Measurements from ENCODE around the gene CCDC157. TPM values are rescaled to one million over a fixed set of nuclear protein-coding genes. Genes with fewer than 3 reads are reported as not detected.

Gene CCDC157
- total and polyA plus RNA-seq, 11 donors = 0.42 to 1.7 (median 1.1) TPM

DNA sequence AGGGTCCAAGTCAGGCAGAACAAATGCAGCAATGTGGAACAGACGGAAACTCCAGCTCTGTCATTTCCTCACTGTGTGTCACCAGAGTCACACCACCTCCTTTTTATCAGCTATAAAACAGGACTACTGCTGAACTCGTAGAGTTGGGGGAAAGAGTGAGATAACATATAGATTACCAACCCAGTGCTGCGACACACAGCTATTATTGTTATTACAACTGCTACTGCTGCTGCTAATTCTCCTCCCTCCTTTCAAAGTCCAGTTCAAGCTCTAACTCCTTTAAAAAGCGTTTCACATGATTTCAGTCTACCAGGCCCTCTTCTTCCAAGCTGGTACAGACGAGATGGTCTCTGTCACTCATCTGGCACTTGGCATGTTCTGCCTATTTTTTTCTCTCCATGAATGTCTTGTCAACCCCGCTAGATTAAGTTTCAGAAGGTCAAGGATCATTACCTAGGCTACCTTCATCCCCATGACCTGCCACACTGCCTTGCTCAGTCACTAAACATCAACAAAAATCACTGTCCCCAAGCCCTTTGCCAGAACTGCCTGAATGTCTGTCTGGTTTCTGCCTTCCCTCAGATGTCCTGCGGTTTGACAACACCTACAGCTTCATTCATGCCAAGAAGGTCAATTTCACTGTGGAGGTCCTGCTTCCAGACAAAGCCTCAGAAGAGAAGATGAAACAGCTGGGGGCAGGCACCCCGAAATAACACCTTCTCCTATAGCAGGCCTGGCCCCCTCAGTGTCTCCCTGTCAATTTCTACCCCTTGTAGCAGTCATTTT lies 65.1 kb downstream of the CCDC157 start:
- intact Hi-C loops (cut with DNase I) = loop anchor here in 3 of 10 donors (10.0 kb wide), 2 partner anchors 163 to 183 kb away; partner anchors contain the start of gene TCN2 (in 2 of the 3)
- peak overlapping the region in 10 of 12 donors; percentile 89 to 99 (median 97) for H3K27ac ChIP-seq
- no peak for TF ChIP-seq POLR2A (IDR thresholded peaks at IDR 0.05)
- TF ChIP-seq, protein P1, sequence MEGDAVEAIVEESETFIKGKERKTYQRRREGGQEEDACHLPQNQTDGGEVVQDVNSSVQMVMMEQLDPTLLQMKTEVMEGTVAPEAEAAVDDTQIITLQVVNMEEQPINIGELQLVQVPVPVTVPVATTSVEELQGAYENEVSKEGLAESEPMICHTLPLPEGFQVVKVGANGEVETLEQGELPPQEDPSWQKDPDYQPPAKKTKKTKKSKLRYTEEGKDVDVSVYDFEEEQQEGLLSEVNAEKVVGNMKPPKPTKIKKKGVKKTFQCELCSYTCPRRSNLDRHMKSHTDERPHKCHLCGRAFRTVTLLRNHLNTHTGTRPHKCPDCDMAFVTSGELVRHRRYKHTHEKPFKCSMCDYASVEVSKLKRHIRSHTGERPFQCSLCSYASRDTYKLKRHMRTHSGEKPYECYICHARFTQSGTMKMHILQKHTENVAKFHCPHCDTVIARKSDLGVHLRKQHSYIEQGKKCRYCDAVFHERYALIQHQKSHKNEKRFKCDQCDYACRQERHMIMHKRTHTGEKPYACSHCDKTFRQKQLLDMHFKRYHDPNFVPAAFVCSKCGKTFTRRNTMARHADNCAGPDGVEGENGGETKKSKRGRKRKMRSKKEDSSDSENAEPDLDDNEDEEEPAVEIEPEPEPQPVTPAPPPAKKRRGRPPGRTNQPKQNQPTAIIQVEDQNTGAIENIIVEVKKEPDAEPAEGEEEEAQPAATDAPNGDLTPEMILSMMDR (IDR thresholded peaks at IDR 0.05) = no peak
- H3K9me3 ChIP-seq = no peaks in the 10 kb centered on the region
- ATAC-seq (no peak), DNase-seq (no peak)
- H3K36me3 ChIP-seq = peaks cover 0 to 46% (median 31%) of the 10 kb centered on the region in 9 donors
- 64 to 70% (median 66%) methylated on average over 8 of the region's 8 CpGs for WGBS, 4 donors
- no peaks in the 10 kb centered on the region for H3K27me3 ChIP-seq
- H3K4me1 ChIP-seq = peaks cover 4 to 54% (median 33%) of the 10 kb centered on the region in 12 donors
- H3K4me3 ChIP-seq = peak overlapping the region in 5 of 12 donors; percentile 68 to 88 (median 71)

DNA sequence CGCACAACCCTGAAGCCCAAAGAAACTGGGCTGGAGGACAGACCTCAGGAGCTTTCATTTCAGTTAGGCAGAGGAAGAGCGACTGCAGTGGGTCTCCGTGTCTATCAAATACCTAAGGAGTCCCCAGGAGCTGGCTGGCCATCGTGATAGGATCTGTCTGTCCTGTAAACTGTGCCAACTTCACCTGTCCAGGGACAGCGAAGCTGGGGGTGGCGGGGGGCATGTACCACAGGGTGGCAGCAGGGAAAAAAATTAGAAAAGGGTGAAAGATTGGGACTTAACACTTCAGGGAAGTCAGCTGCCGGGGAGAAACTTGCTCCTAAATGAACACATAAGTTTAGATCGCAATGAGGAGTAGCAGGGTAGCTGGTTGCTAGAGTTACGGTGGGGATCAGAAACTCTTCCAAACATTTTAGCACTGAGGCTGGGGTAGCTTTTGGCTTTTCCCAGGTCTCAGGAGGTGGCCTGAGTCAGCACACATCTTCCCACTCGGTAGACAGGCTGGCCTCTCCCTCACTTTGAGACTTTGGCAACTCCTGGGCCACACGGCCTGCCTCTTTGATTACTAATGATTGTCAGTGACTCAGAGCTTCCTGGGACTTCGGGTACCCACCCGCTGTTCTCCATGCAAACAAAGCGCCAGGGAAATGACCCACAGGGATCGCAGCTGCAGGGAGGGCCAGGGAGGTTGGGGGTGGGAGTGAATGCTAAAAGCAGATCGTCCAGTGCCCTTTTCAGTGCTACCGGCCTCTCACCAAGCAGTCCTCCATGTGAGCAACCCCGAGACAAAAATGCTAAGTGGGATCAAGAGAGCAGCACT lies 65.9 kb downstream of the CCDC157 start:
- H3K4me1 ChIP-seq = peaks cover 4 to 54% (median 33%) of the 10 kb centered on the region in 12 donors
- peak in 1 of 2 donors; percentile 45 for TF ChIP-seq POLR2A (IDR thresholded peaks at IDR 0.05)
- TF ChIP-seq, protein P1 (IDR thresholded peaks at IDR 0.05) = no peak

DNA sequence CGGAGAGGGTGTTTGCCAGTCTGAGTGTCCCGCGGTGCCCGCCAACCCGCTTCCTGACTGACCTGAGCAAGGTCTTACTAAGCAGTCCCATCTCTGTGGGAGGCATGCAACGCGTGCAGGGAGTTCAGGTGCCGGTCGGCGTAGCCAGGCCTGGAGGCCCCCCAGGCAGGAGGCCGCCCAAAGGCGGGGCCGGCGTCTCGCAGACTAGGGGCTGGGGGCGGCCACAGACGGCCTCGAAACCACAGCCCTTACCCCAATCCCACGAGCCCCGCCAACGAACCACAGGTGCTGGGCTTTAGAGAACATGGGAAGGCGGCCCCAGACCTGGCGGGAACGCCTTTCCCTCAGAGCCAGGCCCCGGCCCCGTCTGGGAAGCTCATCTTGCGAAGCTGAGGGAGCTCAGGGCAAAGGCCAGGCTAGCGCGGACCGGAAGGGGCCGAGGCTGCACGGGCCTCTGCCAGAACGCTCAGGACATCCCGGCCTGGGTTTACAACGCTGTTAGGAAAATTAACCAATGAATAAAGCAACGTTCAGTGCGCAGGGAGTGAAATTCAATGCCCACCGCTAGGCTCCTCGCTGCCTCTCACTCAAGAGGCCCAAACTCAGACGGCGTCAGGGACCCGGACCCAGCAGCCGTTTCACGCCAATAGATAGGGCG lies 66.6 kb downstream of the CCDC157 start:
- peak in 1 of 5 donors; percentile 86 for DNase-seq
- WGBS, 4 donors = 0 to 1% (median 0%) methylated on average over 37 to 45 of the region's 45 CpGs
- Histone ChIP-seq H3K4me1 (peaks cover 4 to 54% (median 33%) of the 10 kb centered on the region in 12 donors), H3K4me3 (peak overlapping the region; percentile 41 to 88 (median 71)), H3K27ac (peak overlapping the region; percentile 87 to 99 (median 96)), H3K36me3 (peaks cover 0 to 31% (median 15%) of the 10 kb centered on the region in 9 donors), H3K9me3 (no peaks in the 10 kb centered on the region), H3K27me3 (no peaks in the 10 kb centered on the region)
- ATAC-seq = peak; percentile 54 to 72 (median 66)
- TF ChIP-seq, protein P1 (IDR thresholded peaks at IDR 0.05) = peak in 3 of 12 donors; percentile 8 to 21 (median 16)
- peak in 1 of 2 donors; percentile 77 for TF ChIP-seq POLR2A (IDR thresholded peaks at IDR 0.05)
- intact Hi-C loops (cut with DNase I) = loop anchor here in 3 of 10 donors (10.0 kb wide), 2 partner anchors 161 to 181 kb away; partner anchors contain the start of gene TCN2 (in 2 of the 3)

More for the DNA sequence above, 65.9 kb downstream of the CCDC157 start:
- peak in 3 of 4 donors; percentile 2 to 59 (median 49) for ATAC-seq
- DNase-seq = peak; percentile 29 to 89 (median 55)
- intact Hi-C loops (cut with DNase I) = loop anchor here in 3 of 10 donors (10.0 kb wide), 2 partner anchors 162 to 182 kb away; partner anchors contain the start of gene TCN2 (in 2 of the 3)
- Histone ChIP-seq H3K36me3 (peaks cover 0 to 38% (median 23%) of the 10 kb centered on the region in 9 donors), H3K27me3 (no peaks in the 10 kb centered on the region), H3K27ac (peak overlapping the region; percentile 87 to 99 (median 96)), H3K4me3 (peak overlapping the region; percentile 41 to 88 (median 71)), H3K9me3 (no peaks in the 10 kb centered on the region)
- WGBS, 4 donors = 35 to 39% (median 38%) methylated on average over 18 of the region's 18 CpGs
